H1 (cell line): Measurements from ENCODE around the gene BCKDHB. TPM values are rescaled to one million over a fixed set of nuclear protein-coding genes. Genes with fewer than 3 reads are reported as not detected.

Source experiments
- CTCF ChIA-PET: fragments of 300-600 bp; sonication (Branson Sonifier 250); formaldehyde crosslinking; loops from one replicate; lab custom pipeline; 2021; ENCODE audit not compliant: partially characterized antibody; lab: Charles Lee
- POLR2A ChIA-PET: fragments of 300-600 bp; sonication (Branson Sonifier 250); formaldehyde crosslinking; loops from one replicate; lab custom pipeline; 2021; ENCODE audit warnings: inconsistent platforms; ENCODE audit not compliant: partially characterized antibody; lab: Charles Lee
- DNase-seq, 2 experiments: peaks; one replicate each; pipeline versions ENCODE4 v3.0.0 to v3.0.0-alpha.2; 2010 to 2022; ENCODE audit warnings: low spot score in 2 of 2, low read depth in 1 of 2, mixed read lengths in 1 of 2
- FAIRE-seq: peaks from 2 replicates; lab custom pipeline; 2011; peaks lifted over from hg19 to GRCh38; lab: Jason Lieb, UNC
- H2AFZ ChIP-seq: 2 replicates; pipeline ENCODE4 v1.8.1; 2012; ENCODE audit warnings: low read length, inconsistent platforms
- H2AK5ac ChIP-seq: 2 replicates; pipeline ENCODE4 v1.6.1; 2013; ENCODE audit warnings: low read depth, low read length
- H2BK120ac ChIP-seq: replicated peaks from 2 replicates; pipeline ENCODE3; 2013; ENCODE audit warnings: low read depth, low read length, inconsistent platforms
- H2BK12ac ChIP-seq: 2 replicates; pipeline ENCODE4 v1.6.1; 2013; ENCODE audit warnings: low read depth, low read length
- H2BK15ac ChIP-seq: 2 replicates; pipeline ENCODE4 v1.6.1; 2013; ENCODE audit warnings: low read length
- H2BK20ac ChIP-seq: 2 replicates; pipeline ENCODE4 v1.6.1; 2013; ENCODE audit warnings: low read length
- H2BK5ac ChIP-seq: 2 replicates; pipeline ENCODE4 v1.6.1; 2013; ENCODE audit warnings: low read depth, low read length
- H3K14ac ChIP-seq: 2 replicates; pipeline ENCODE4 v1.6.1; 2013; ENCODE audit warnings: inconsistent platforms; ENCODE audit not compliant: insufficient read length
- H3K18ac ChIP-seq: 2 replicates; pipeline ENCODE4 v1.6.1; 2013; ENCODE audit warnings: low read length; ENCODE audit errors: extremely low read depth
- H3K23ac ChIP-seq: 2 replicates; pipeline ENCODE4 v1.6.1; 2013; ENCODE audit warnings: inconsistent platforms; ENCODE audit not compliant: insufficient read length
- H3K23me2 ChIP-seq: 2 replicates; pipeline ENCODE4 v1.6.1; 2013; ENCODE audit warnings: low read depth, low read length
- H3K27ac ChIP-seq: 2 replicates; pipeline ENCODE4 v1.6.1; 2011; ENCODE audit warnings: low read depth, low read length, inconsistent platforms
- H3K27me3 ChIP-seq, 4 experiments: replicated peaks in 1 of 4; 1 replicate in 1 of 4; 2 replicates in 3 of 4; pipeline versions ENCODE4 v1.6.1 to v1.8.1; 2011 to 2013; ENCODE audit warnings: low read length in 3 of 4, mild to moderate bottlenecking in 3 of 4, inconsistent platforms in 2 of 4, mixed read lengths in 2 of 4, moderate library complexity in 1 of 4; ENCODE audit not compliant: control insufficient read depth in 3 of 4, insufficient read depth in 3 of 4; ENCODE audit errors: extremely low read depth in 1 of 4
- H3K36me3 ChIP-seq, 4 experiments: 2 replicates each; pipeline versions ENCODE4 v1.6.1 to v1.8.1; 2011 to 2013; ENCODE audit warnings: mild to moderate bottlenecking in 4 of 4, low read length in 3 of 4, moderate library complexity in 2 of 4, control low read depth in 1 of 4, inconsistent platforms in 1 of 4; ENCODE audit not compliant: insufficient read depth in 4 of 4, control insufficient read depth in 2 of 4
- H3K4ac ChIP-seq: replicated peaks from 2 replicates; pipeline ENCODE3; 2013; ENCODE audit warnings: low read length, low read depth, mixed read lengths, inconsistent platforms; ENCODE audit not compliant: insufficient read length
- H3K4me1 ChIP-seq, 4 experiments: replicated peaks in 1 of 4; 1 replicate in 1 of 4; 2 replicates in 3 of 4; pipeline versions ENCODE4 v1.6.1 to v1.8.1; 2011 to 2013; ENCODE audit warnings: low read length in 3 of 4, inconsistent platforms in 2 of 4, mixed read lengths in 1 of 4; ENCODE audit not compliant: insufficient read depth in 4 of 4, control insufficient read depth in 3 of 4
- H3K4me2 ChIP-seq, 2 experiments: 2 replicates each; pipeline versions ENCODE4 v1.6.1 to v1.8.1; 2011 to 2013; ENCODE audit warnings: low read depth in 2 of 2, low read length in 2 of 2, control low read depth in 1 of 2, inconsistent platforms in 1 of 2, mild to moderate bottlenecking in 1 of 2; ENCODE audit not compliant: insufficient read depth in 1 of 2
- H3K4me3 ChIP-seq, 4 experiments: fragments of 200-600, 300-600 bp in 1 of 4; sonication (generic), shearing (Covaris generic), sonication (Bioruptor Twin) in 1 of 4; 2 replicates each; pipeline versions ENCODE4 v1.5.1 to v1.8.1; 2011 to 2016; ENCODE audit warnings: low read length in 4 of 4, low read depth in 3 of 4, control low read depth in 2 of 4, inconsistent platforms in 2 of 4, mild to moderate bottlenecking in 2 of 4, mixed read lengths in 1 of 4, moderate library complexity in 1 of 4; ENCODE audit not compliant: insufficient read depth in 2 of 4; ENCODE audit errors: extremely low read depth in 1 of 4
- H3K56ac ChIP-seq: replicated peaks from 2 replicates; pipeline ENCODE3; 2013; ENCODE audit warnings: low read depth, mild to moderate bottlenecking, mixed read lengths, low read length, inconsistent platforms; ENCODE audit not compliant: insufficient read length
- H3K79me1 ChIP-seq: 2 replicates; pipeline ENCODE4 v1.6.1; 2013; ENCODE audit warnings: low read depth, low read length, control low read depth
- H3K79me2 ChIP-seq, 2 experiments: 2 replicates each; pipeline versions ENCODE4 v1.6.1 to v1.8.1; 2012 to 2013; ENCODE audit warnings: low read length in 2 of 2, mild to moderate bottlenecking in 2 of 2, inconsistent platforms in 1 of 2; ENCODE audit not compliant: insufficient read depth in 2 of 2, control insufficient read depth in 1 of 2
- H3K9ac ChIP-seq, 4 experiments: replicated peaks in 1 of 4; 1 replicate in 1 of 4; 2 replicates in 3 of 4; pipeline versions ENCODE4 v1.6.1 to v1.8.1; 2011 to 2013; ENCODE audit warnings: low read depth in 3 of 4, low read length in 3 of 4, control low read depth in 2 of 4, mild to moderate bottlenecking in 2 of 4, moderate library complexity in 2 of 4, inconsistent platforms in 1 of 4; ENCODE audit errors: extremely low read depth in 1 of 4
- H3K9me3 ChIP-seq, 2 experiments: 2 replicates each; pipeline versions ENCODE4 v1.6.1 to v1.8.1; 2012 to 2013; ENCODE audit warnings: mild to moderate bottlenecking in 2 of 2, moderate library complexity in 2 of 2, control low read depth in 1 of 2, inconsistent platforms in 1 of 2, low read depth in 1 of 2, low read length in 1 of 2, mixed read lengths in 1 of 2; ENCODE audit not compliant: insufficient read depth in 2 of 2
- H4K20me1 ChIP-seq, 2 experiments: replicated peaks in 1 of 2; 2 replicates each; pipeline versions ENCODE3 to v1.8.1; 2011 to 2013; ENCODE audit warnings: inconsistent platforms in 2 of 2, low read length in 2 of 2, mild to moderate bottlenecking in 1 of 2; ENCODE audit not compliant: insufficient read depth in 2 of 2, control insufficient read depth in 1 of 2
- H4K5ac ChIP-seq: 2 replicates; pipeline ENCODE4 v1.6.1; 2013; ENCODE audit warnings: low read length, low read depth, mixed read lengths, inconsistent platforms; ENCODE audit not compliant: insufficient read length
- H4K8ac ChIP-seq: 2 replicates; pipeline ENCODE4 v1.8.0; 2013; ENCODE audit warnings: mild to moderate bottlenecking, moderate library complexity, low read length, inconsistent platforms; ENCODE audit not compliant: insufficient read depth; ENCODE audit errors: extremely low read depth
- H4K91ac ChIP-seq: replicated peaks from 2 replicates; pipeline ENCODE3; 2013; ENCODE audit warnings: low read length, mixed read lengths, inconsistent platforms; ENCODE audit not compliant: insufficient read length
- ASH2L ChIP-seq: fragments of 200-600, 300-600 bp; sonication (generic); IDR thresholded peaks from one replicate; pipeline ENCODE4 v1.7.1; 2017; ENCODE audit warnings: low read length
- CHD1 ChIP-seq: IDR thresholded peaks from 2 replicates; pipeline ENCODE4 v1.6.1; 2012; ENCODE audit warnings: low read depth, low read length, improper control_type of control experiment
- JUND ChIP-seq: IDR thresholded peaks from 2 replicates; pipeline ENCODE4 v1.6.1; 2011; ENCODE audit warnings: mild to moderate bottlenecking, improper control_type of control experiment, low read length
- KDM1A ChIP-seq: fragments of 200-600, 300-600 bp; sonication (generic); IDR thresholded peaks from 2 replicates; pipeline ENCODE4 v1.7.1; 2016; ENCODE audit warnings: mild to moderate bottlenecking, low read length, borderline replicate concordance
- SIN3A ChIP-seq, 2 experiments: IDR thresholded peaks in 1 of 2; conservative IDR thresholded peaks in 1 of 2; 2 replicates each; pipeline ENCODE4 v1.6.1; 2011 to 2012; ENCODE audit warnings: low read length in 2 of 2, improper control_type of control experiment in 1 of 2, low read depth in 1 of 2, mild to moderate bottlenecking in 1 of 2
- SP1 ChIP-seq: IDR thresholded peaks from 2 replicates; pipeline ENCODE4 v1.6.1; 2011; ENCODE audit warnings: low read depth, low read length
- TBP ChIP-seq: IDR thresholded peaks from 2 replicates; pipeline ENCODE4 v1.6.1; 2011; ENCODE audit warnings: low read depth, low read length, improper control_type of control experiment
- TEAD4 ChIP-seq: IDR thresholded peaks from 2 replicates; pipeline ENCODE4 v1.6.1; 2012; ENCODE audit warnings: low read depth, low read length, inconsistent platforms, mixed read lengths
- WGBS, 2 experiments: shearing (Covaris generic) in 1 of 2; methylation state at CpG; one replicate each; pipeline versions ENCODE4 v1.1.6 to v1.1.7; 2013 to 2015; ENCODE audit warnings: low lambda C conversion rate in 2 of 2, mixed read lengths in 2 of 2, inconsistent platforms in 1 of 2, low coverage in 1 of 2, missing lambda C conversion rate in 1 of 2; ENCODE audit not compliant: insufficient replicate concordance in 2 of 2, insufficient coverage in 1 of 2, insufficient read length in 1 of 2; ENCODE audit errors: extremely low coverage in 1 of 2, missing lambda C conversion rate in 1 of 2; 5-methylcytosine and 5-hydroxymethylcytosine counted together
- polyA plus RNA-seq, 7 experiments: library from polyadenylated mRNA; depleted of rRNA in 3 of 7; stranded (reverse) in 5 of 7; unstranded in 2 of 7; fragments of >200 nt in 5 of 7; fragments of 200-250 nt in 2 of 7; gene quantifications; 1 replicate in 5 of 7; 2 replicates in 1 of 7; 4 replicates in 1 of 7; pipeline versions ENCODE4 v1.2.1 to v1.2.3, GENCODE V29; 2011 to 2013; ENCODE audit warnings: missing spikeins in 2 of 7, mixed read lengths in 2 of 7
- total RNA-seq: library from RNA; stranded (reverse); fragmentation: NEBNext Ultra II Directional; extraction: Animal tissue kit (Norgen Biotek cat#: 25700); gene quantifications from 2 replicates; pipeline ENCODE4 v1.2.1, GENCODE V29; 2021

BCKDHB gene
- total and polyA plus RNA-seq, 2 of the 8 experiments (the other 6 are each of a cell fraction or from before 2014, with no cell fraction given): 22.1 to 30.8 TPM

- no peak for FAIRE-seq
- WGBS, 2 experiments: 75% methylated on average over 4 of the region's 4 CpGs; no CpG with 5 or more reads in 1 of the 2 experiments
- H3K36me3 ChIP-seq: no peaks in the 10 kb centered on the region
- H3K4ac ChIP-seq: no peak overlapping the region
- no peak overlapping the region for H2BK12ac ChIP-seq
- H3K9me3 ChIP-seq: no peaks in the 10 kb centered on the region
- ChIA-PET CTCF (no interaction called here), POLR2A (no interaction called here)
- no peaks in the 10 kb centered on the region for H3K79me1 ChIP-seq
- H2BK20ac ChIP-seq: no peak overlapping the region
- H3K4me2 ChIP-seq: no peak overlapping the region
- H4K8ac ChIP-seq: no peak overlapping the region
- no peak overlapping the region for H4K5ac ChIP-seq
- H3K4me1 ChIP-seq: no peaks in the 10 kb centered on the region
- no peak overlapping the region for H2BK15ac ChIP-seq
- H2BK120ac ChIP-seq: no peak overlapping the region
- no peaks in the 10 kb centered on the region for H3K79me2 ChIP-seq
- no peak overlapping the region for H2BK5ac ChIP-seq
- no peak overlapping the region for H4K91ac ChIP-seq
- no peak for DNase-seq
- H3K4me3 ChIP-seq: no peak overlapping the region
- H3K27ac ChIP-seq: no peak overlapping the region
- no peak overlapping the region for H3K14ac ChIP-seq
- H3K23ac ChIP-seq: no peak overlapping the region
- H3K9ac ChIP-seq: no peak overlapping the region
- TF ChIP-seq TEAD4 (no peak), SP1 (no peak), SIN3A (conservative IDR thresholded peaks at IDR 0.05 in 1 of 2, IDR thresholded peaks at IDR 0.05 in 1 of 2; ENCODE audit: low read depth in 1 of 2, low read length in 2 of 2) (no peak), TBP (no peak), CHD1 (no peak), ASH2L (no peak), JUND (no peak), KDM1A (no peak)
- no peak overlapping the region for H3K56ac ChIP-seq
- H3K18ac ChIP-seq: no peak overlapping the region
- H4K20me1 ChIP-seq: no peaks in the 10 kb centered on the region
- H2AK5ac ChIP-seq: no peak overlapping the region
- H2AFZ ChIP-seq: no peak overlapping the region
- H3K23me2 ChIP-seq: 0 out of 2 replicates have a peak, but pooled peaks cover 3% of the 10 kb centered on the region
- H3K27me3 ChIP-seq: no peaks in the 10 kb centered on the region
Observed at GRCh38 chr6:80366051-80366450, 259.6 kb downstream of the BCKDHB start.
